SK-N-SH (cell line): Measurements from ENCODE around the gene LARP1B.

Experiments
- CTCF ChIP-seq: fragments of 200-600 bp; sonication (generic); IDR thresholded peaks from 2 replicates; pipeline ENCODE4 v1.6.1; 2017; ENCODE audit warnings: antibody characterized with exemption, mild to moderate bottlenecking, moderate library complexity
- POLR2AphosphoS5 ChIP-seq: IDR thresholded peaks from 2 replicates; pipeline ENCODE4 v1.6.1; 2012; ENCODE audit warnings: low read depth, low read length
- TEAD4 ChIP-seq: IDR thresholded peaks from 2 replicates; pipeline ENCODE4 v1.4.0; 2012; ENCODE audit warnings: mild to moderate bottlenecking, borderline replicate concordance; ENCODE audit not compliant: insufficient read depth
- USF1 ChIP-seq: IDR thresholded peaks from 2 replicates; pipeline ENCODE4 v1.4.0; 2012; ENCODE audit warnings: low read depth, borderline replicate concordance

GRCh38 chr4:128241425-128241913, 180.4 kb downstream of the LARP1B start:
- TF ChIP-seq CTCF, result no peak
- TF ChIP-seq TEAD4, result peak; percentile 86
- peak; percentile 71 for TF ChIP-seq USF1
- peak; percentile 34; the same call in 1 of the 2 replicates for TF ChIP-seq POLR2AphosphoS5
